ENCODE measurements around the gene NOS2.

DNA sequence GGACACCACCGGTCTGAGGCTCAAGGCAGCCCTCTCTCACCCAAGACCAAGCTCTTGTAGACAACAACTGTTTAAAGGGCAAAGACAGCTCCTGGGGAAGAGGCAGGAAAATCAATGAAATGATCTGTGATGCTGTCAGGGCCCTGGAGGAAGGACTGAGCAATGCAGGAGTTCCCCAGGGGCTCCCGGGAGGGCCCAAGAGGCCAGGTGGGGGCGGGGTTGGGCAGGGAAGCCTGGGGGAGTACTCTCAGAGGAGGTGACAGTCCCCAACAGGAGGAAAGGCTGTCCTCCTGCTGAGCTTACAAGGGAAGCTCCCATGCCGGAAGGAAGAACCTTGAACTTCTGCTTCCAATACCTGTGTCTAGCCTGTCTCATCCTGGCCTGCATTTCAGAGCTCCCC lies 8.3 kb upstream of the NOS2 start:
- TF ChIP-seq CTCF (IDR thresholded peaks at IDR 0.05) (no peak), POLR2A (IDR thresholded peaks at IDR 0.05) (no peak), EP300 (IDR thresholded peaks at IDR 0.05) (no peak)

Data from upper lobe of left lung (tissue), 4 donors.